NCI-H526 treated with DMSO at 0.1 percent for 48 hours (cell line): ENCODE measurements around the gene GLI3.
"Not testable (repeated sequence)": the region's sequence is repeated elsewhere in the genome, so short reads cannot be mapped to it uniquely, and the experiment has no call there.

Experiments used
- DNase-seq: peaks from one replicate; lab custom pipeline; 2025; lab: John Stamatoyannopoulos, UW

Gene GLI3

DNA sequence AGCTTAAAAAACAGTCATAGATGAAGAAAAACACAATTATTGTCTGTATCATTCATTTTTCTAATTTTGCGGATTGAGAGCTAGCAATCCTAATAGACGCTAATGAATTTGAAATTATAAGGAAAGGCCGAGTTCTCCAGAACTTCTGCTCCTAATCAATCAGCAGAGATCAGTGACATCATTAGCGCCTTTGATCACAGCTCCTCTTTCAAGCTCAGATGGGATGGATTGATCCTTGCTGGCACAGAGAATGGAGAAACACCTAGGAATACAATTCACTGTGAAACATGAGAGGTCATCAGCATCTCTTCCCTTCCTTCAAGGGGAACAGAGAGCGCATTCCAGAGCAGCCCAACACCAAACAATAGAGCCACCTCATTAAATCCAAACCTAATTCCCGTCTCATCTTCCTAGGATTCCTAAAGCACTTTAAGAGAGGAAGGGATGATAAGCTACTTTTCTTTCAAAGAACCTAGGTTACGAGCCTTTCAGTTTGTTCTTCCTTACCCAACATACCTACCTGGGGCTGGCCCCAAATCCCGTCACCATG, 24.4 kb downstream of the GLI3 start:
- DNase-seq = no peak

DNA sequence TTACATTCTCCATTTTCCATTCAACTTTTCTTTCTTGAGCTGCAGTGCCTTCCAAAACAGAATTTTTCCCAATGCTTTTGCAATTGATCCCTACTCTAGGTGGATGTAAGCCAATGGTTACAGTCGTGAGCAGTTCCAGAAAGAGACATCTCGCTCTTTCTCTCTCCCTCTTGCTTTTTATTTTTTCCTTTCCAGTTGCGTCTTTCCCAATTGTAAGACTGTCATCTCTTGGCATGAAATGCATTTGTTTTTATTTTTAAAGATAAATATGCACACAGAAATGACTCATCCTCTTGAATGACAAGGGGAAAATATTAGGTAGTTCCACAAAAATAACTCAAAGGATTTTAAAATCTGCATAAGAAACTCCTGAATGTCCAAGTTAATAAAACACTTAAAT, 25.1 kb downstream of the GLI3 start:
- DNase-seq = no peak

DNA sequence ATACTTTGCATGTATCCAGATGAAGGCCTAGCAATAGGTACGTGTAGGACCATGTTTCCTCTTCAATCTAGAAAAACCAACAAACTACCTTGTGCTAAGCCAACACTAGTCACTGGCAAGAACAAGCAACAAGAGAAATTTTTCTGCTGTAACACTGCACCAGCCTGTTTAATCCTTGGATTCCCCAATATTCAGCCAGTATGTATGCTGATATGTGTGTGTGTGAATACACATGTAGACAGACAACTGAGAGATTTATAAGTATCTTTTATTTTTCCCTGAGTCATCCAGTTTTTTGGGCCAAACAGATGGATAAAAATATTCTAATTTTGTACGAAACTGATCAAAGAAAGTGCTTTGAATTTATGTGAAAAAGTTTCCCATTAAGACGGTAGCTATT, 26.2 kb downstream of the GLI3 start:
- no peak for DNase-seq

DNA sequence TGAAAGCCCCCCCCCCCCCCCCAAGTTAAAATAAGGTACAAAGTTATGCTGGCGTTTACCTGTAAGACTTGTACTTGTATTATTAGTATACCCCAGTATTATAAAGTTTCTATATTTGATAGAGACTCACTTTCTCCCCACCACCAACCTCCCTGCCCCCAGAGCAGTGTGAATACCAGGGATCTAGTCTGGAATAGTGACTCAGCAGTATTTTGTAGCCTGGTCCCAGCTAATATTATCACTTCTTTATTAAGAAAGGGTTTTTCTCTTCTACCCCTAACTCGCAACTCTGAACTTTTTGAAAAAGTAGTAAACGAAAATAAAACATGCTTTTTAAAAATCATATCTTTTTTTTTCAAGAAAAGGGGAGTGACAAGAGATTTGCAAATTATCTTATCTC, 26.7 kb downstream of the GLI3 start:
- no peak for DNase-seq

DNA sequence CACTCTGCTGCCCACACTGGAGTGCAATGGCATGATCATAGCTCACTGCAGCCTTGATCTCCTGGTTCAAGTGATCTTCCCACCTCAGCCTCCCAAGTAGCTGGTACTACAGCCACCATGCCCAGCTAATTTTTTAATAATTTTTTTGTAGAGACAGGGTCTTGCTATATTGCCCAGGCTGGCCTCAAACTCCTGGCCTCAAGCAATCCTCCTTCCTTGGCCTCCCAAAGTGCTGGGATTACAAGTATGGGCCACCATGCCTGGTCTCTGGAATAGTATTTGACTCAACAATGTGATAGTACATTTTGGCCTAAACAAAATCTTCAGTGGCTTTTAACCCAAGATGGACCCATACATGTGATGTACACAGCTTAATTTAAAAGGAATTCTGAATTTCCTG, 27.9 kb downstream of the GLI3 start:
- not testable (repeated sequence) for DNase-seq

DNA sequence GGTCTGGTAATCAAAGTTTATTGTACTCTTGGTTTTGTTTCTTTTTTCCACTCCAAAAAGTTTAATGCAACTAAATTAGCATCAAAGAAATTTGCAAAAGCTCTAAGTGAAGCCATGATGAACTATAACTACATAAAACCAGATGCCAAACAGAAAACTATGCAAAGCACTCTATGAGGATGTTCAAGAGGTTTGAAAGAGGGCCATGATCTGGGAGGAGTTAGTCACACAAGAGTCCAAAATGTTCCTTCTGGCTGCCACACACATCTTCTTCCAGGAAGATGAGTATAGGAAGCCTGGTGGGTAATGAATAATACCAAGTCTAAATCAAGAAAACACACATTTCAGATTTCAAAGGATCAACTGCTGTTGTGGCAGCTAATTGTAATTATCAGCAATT, 28.4 kb downstream of the GLI3 start:
- no peak for DNase-seq

DNA sequence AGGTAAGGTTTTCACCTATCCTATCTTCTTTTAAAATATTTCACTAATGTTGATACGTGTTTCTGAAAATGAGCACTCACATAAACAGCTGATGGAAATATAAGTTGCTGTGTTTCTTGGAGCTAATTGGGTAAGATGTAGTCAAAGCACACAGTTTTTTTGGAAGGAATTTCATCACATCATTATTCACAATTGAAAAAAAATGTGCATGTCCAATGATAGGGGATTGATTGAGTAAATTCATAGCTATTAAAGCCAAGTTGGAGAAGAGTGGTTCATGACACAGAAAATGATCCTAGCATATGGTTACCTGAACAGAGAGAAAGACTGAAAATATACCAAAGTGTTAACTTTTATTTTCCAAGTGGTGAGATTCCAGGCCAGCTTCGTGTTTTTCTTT, 29.6 kb downstream of the GLI3 start:
- DNase-seq = no peak

DNA sequence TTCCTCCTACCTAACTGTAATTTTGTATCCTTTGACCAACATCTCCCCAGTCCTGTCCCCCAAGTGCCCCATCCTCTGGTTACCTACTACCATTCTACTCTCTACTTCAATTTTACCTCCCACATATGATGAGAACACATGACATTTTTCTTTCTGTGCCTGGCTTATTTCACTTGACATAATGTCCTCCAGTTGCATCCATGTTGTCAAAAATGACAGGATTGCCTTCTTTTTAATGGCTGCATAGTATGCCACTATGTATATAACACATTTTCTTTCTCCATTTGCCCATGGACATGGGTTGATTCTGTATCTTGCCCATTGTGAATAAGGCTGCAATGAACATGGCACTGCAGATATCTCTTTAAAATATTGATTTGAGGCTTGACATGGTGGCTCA, 33.7 kb downstream of the GLI3 start:
- no peak for DNase-seq

DNA sequence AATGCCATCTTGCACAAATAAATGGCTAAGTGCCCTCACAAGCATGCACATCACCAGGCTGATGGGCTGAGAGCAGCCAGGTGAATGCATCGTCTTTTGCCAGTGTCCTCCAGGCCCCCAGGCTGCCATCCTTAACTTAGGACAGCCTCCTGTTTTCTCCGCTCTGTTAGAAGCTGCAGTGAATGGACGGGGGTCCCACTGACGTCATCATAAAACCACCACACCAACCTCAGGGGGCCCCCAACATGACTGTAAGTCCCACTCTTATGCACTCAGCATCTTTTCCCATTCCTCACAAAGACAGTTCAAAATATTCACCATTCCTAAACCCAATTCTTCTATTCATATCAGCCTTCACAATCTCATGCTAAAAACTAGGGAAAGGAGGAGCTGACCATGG, 34.4 kb downstream of the GLI3 start:
- no peak for DNase-seq

DNA sequence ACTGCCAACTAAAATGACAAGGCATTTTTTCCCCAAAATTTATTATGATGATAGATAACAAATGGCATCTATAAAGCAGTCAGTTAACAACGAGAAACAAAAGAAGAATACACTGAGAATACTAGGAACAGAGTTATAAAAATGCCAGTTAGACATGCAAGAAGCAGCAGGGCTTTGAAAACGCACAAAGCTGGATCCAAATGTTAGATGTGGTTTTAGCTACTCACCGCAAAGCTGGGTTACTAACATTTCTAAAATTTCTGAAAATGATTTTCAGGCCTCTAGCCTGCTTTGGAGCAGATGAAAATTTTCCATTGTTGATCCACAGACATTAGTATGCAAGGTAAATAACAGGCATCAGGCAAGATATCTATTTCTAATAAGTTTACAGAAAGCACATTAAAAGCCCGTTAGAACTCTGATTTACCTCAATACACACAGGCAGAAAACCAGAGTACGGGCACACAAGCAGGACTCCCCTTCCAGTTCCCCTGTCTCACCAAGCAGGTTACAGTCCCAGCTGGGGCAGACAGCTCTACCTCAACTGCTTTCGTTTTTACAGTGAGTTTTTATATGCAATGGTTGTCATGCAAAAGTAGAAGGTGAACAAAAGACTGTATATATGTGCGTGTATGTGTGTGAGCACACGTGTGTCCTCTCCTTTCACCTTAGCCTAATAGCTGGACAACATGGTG, 37.9 kb downstream of the GLI3 start:
- DNase-seq = no peak

DNA sequence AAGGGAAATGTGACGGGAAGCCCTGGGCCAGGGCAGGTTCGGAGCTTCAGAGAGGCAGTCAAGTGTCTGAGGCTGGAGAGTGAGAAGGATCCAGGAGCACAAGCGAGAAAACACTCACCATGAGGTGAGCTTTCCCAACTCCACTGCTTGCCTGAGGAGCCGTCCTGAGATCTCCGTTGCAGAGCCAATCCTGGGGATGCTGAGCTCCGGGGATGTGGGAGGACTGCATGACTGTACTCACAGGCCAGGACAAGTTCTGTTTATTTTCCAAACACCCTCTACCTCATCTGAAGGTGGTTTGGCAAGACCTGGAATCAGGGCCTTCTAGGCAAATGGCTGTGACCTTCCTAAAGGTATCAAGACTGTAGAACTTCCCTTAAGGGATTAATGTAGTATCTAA, 38.7 kb downstream of the GLI3 start:
- no peak for DNase-seq

DNA sequence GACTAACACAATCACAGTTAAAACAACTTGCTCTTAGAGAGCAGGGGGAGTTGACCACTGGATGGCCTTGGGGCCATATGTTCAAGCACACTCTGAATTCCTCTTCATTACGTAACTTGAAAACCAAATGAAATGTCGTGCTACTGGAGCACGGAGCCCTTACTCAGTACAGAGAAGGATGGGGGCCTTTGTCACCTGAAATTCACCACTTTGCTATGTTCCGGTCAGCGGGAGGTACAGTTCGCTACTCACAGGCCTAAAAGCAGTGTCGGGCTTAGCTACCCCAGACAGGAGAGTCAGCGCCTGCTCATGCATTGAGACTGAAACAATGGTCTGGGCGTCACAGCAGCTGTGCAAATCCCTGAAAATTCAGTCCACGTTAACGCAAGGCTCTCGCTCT, 39.6 kb downstream of the GLI3 start:
- DNase-seq = no peak

DNA sequence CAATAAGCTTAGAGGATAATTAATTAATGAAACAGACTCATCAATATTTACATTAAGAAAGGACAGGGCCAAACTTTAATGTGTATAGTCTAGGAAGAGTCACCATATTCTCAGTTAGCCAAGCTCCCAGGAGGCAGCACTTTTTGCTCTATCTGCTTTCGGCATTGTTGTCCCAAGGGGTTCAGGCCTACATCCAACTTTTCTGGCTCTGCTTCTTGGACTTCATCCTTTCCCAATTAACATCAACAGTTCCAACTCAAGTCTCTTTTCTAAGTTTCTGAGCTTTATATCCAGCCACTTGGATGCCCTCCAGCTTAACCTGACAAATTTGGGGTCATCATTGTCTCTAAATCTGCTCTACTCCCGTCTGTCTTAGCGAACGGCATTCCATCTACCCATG, 42.8 kb downstream of the GLI3 start:
- no peak for DNase-seq

DNA sequence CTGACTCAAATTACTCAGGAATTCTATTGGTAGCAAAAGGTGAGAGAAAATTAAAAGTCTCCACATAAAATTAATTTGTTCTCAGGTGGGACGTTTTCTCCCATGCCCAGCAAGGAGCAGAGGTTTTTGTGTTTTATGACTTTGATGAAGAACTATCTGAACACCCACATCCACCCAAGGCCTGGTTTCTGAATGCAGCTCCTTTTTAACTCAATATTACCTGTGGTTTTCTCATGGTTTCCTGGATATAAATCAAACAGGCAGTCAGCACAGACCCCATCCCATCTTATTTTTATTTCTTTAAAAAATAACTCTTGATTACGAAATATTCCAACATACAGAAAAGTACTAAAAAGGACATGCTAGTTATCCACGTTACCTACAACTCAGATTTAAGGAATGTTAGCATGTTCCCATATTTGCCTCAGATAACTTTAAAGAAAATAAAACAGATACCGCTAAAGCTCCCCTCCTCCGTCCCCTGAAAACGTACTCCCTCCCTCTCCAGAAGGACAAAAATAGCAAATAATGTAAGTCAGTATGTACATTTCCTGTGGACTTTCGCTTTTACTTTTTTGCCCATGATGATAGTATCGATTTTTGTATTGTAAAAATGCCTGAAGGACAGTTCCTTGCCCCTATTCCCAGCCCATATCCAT, 43.4 kb downstream of the GLI3 start:
- DNase-seq = no peak

DNA sequence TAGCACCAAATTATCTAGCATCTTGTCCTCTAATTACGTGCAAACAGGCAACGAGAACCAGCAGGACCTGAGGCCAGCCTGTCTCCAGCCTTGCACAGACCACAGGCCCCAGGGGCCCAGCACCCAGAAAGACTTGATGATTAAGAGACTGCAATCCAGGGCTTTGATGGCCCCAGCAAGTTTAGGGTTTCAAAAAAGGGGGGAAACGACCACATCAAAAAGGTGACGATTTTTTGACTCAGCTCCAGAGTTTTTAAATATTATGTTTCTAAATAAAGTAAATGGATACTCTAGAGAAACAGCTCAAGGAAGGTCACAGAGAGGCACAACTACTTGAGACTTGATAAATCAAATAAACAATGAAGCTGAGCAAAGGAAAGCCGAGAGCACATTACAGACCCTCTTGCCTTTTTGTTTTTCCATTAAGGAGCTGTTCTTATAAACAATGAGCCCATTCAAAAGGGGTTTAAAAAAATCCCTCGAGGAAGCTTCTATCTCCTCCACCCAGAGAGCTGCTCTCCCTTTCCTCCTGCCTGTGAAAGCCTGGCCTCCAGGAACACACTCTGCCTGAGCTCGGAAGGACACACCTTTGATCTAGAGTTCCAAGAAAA, 44.1 kb downstream of the GLI3 start:
- DNase-seq = no peak

DNA sequence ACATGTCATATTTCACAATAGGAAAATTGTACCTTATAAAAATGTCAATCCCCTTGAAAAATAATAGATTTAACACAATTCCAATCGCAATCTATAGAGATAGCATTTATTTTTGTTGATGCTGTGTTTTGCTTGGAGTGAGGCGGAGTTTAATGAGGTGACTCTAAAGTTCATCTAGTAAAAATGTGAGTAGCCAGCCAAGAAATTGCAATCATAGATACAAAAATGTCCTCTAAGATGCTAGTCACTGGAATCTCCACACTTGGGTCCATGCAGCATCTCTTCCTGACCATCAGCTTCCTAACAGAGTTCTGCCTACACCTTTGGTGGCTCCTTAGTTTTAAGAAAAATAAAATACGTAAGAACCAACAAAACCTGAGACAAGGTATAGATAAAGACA, 44.9 kb downstream of the GLI3 start:
- no peak for DNase-seq

DNA sequence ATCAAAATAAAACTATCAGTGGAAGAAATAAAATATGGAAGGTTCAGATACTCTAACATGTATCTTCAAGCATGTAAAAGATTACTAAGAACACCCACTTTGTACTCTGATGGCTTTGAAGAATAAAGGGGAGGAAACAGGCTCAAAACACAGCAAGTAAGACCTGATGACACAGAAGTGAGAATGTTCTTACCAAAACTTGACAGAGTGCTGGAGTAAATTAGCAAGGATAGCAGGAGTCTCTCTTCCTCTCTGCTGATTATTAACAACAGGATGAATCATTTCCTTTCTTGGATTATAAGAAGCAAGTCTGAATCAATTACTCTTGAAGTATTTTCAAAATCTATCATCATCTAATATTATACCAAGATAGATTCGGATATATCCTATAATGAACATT, 47.5 kb downstream of the GLI3 start:
- no peak for DNase-seq

DNA sequence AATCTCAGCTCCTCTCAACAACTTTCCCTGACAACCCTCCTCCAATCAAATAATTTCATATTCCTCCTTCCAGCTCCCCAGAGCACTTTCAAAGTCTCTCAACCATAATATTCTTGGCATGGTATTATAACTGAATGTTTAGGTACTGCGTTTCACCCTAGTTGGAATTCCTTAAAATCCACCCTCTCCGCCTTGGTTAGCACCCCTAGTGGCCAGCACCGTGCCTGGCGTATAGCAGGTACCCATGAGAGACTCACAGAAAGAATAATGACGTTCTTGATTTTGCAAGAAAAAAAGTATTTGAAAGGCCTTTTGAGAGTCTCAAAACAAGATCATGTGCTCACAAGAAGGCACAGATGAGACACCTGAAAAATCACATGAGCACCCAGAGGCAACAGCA, 50.9 kb downstream of the GLI3 start:
- no peak for DNase-seq

DNA sequence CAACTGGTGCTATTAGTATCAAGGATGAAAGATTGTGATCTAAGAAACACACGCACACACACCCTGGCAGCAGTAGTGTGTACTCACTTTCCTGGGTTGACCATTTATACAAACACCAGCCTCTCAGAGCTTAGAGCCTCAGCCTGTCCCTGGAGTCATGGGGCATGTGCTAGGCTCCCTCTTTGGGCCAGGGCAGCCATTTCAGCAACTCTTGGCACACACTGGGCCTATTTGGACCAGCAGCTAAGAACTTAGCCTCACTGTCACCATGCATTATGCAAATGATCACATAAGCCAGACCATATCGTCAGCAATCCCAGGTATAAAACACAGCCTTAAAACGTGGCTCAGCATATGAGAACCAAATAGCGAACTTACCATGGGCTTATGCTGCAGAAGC, 51.3 kb downstream of the GLI3 start:
- no peak for DNase-seq

DNA sequence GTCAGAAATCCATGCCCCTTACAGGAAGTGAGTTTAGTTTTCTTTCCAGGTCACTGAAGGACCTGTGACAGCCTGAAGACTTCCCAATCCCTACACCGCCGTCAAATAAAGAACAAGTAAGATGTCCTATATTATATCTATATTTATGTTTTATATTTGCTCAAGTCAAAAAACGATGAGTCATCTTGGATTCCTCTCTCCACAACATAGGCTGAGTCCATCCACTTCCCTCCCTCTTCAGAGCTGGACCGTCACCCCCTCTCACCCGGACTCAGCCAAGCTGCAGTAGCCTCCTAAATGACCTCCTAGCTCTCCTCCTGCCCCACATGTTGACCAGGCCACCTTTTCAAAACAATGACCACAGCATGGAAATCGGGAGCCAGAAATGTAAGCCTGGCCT, 53.5 kb downstream of the GLI3 start:
- DNase-seq = no peak

DNA sequence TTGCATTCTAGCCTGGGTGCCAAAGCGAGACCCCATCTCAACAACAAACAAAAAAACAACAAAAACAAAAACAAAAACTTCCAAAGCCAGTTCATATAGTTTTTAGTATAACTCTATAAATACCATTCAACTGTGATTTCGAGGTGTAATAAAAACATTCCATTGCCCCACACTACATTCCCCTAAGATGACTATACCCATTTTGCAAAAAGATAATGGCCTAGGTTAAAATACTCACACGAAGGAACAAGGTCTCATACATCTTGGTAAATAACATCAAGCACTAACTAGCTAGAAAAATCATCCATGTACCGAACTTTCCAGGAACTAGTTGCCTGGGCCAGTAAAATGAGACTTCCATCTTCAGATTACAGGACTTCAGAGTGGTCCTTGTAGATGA, 55.4 kb downstream of the GLI3 start:
- DNase-seq = no peak

DNA sequence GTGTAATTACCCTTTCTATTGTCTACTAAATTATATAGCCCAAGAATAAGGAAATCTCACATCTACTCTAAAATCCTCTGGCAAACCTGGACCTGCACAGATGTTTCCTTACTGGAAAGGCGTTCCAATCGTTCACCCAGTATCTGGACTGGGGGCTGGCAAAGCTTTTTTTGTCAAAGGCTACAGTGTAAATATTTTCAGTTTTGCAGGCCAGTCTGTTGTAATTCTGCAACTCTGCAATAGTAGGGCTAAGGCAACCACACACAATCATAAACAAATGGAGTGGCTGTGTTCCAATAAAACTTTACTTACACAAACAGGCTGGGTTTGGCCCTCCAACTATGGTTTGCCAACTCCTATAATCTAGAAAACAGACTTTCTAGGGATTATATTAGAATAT, 56.2 kb downstream of the GLI3 start:
- no peak for DNase-seq

DNA sequence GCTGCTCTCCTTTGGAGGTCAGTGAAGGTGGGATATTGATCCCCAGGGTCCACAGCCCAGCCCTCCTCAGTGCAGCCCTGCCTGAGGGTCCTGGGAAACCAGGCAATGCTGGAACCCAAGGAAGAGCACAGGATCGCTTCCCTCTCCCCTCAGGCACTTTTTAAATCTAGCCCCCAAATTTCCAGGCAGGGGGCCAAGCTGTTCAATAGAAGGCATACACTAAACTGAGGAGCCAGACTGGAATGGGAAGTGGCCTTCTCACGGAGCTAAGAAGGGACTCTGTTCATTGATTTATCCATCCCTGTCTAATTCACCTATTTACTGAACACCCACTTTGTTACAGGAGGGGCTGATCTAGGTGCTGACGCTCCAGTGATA, 60.3 kb downstream of the GLI3 start:
- DNase-seq = no peak
